Inflammatory macrophage treated with lipopolysaccharide for 1 hour (primary cell): ENCODE measurements around the gene RTL10.
A peak's percentile ranks its signal among the peaks of the same experiment; 100 is the strongest.
"Not testable (repeated sequence)": the region's sequence is repeated elsewhere in the genome, so short reads cannot be mapped to it uniquely, and the experiment has no call there.

Source experiments
- DNase-seq, 2 donors: peaks; one replicate each; pipeline ENCODE4 v3.0.0-alpha.2; 2020 to 2022

Gene RTL10

DNA sequence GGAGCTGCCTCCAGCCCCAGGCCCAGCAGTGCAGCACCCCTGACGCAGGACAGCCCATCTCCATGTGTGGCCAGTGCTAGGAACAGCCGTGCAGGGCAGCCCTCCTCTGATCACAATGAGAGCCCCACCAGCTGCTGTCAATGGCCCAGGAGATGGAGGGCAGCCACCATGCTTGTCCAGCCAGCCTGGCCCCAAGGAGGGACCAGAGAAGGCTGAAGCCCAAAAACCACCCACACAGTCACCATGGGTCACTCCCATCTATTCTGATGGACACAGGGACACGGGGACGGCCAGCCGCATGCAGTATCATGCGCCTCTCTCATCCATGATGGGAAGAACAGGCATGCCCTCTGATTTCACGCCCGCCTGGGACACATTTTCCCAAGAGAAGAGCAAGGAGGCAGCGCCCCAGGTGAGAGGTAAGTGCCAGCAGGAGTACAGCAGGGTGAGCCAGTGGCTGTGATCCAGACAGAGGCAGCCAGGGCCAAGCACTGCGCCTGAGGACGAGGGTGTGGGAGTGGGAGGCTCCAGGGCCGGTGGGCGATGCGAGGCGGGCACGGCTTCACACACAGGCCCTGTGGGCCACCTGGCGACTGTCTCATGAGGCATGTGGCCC lies 33.6 kb upstream of the RTL10 start:
- no peak for DNase-seq

DNA sequence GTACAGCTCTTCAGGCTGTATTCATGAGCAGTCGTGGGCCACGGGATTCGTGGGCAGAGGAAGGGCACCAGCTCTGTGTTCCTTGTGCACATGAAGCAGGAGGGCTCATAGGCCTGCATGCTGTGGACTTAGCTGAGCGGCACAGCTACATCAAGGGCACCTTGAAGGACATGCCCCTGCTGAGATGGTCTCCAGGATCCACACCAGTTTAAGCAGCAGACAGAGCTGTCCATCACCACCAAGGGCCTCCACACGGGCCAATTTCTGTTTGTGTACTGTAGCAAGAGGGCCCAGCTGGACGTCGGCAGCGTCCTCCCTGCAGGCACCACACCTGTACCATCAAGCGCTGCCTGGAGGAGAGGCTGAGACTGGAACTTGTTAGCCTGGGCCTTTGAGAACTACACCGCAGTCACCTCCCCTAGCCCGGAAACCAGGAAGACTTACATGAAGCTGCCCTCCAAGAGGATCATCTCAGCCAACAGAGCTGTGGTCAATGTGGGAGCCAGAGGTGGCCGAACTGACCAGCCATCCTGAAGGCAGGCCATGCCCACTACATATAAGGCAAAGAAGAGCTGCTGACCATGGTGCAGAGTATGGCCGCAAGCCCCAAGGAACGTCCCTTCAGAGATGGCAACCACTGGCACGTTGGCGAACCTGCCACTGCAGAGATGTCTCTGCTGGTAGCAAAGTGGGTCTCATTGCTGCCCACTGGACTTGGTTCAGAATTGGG lies 32.7 kb upstream of the RTL10 start:
- no peak for DNase-seq

DNA sequence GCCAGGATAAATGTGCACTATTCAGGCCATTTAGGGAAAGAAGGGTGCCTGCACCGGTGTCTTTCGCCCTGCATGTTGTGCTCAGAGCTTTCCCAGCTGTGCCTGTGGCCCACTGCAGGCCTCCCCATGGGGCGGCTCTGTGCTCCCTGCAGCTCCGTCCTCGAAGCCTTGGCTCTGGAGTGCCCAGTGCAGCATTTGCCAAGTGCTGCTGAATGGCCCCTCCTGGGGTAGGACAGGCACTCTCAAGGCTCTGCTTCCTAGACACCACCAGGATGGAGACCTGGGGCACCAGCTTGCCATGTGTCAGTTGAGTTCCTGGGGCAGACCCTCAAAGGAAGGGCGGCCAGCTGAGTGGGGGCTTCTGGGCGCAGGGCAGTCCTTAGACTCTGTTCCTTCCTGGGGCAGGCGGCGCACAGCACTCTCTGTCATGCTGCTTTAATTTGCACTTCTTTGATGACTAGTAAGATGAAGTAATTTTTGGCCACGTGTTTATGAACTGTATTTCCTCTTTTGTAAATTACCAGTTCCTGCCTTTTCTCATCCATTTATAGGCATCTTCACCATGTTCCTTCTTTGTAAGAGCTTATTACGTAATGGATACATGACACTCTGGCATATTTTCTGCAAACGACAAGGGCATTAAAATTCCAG lies 32.1 kb upstream of the RTL10 start:
- peak; percentile 94 to 95 for DNase-seq

DNA sequence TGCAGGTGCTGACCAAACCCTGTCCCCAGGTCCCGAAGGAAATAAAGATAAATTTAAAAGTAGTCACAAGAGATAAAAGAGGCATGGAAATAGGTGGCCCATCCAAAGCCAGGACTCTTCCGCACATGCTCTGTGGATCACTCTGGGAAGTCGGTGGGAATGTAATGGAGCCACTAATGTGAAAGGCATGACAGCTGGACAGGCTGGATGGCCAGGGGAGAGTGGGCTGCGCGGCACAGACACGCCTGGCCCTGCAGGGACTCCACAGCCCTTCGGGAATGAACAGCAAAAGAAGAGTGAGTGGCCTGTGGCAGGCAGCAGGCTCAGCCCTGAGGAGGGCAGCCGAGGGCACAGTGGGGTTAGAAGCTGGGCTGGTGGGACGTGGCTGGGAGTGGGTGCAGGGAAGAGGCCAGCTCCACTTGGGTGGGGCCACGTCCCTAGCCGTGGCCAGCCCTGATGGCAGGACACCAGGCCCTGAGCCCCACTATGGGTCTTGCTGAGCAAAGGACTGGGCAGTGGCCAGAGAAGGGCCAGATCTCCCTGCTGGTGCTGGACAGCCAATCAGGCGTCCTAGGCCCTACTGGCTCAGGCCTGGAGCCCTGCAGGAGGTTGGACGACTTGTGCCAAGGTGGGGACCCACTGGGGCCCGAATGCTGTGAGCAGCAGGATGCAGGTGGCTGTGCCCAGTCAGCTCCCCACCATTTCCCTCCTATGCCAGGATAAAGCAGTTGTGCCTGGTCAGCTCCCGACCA lies 31.3 kb upstream of the RTL10 start:
- no peak for DNase-seq

DNA sequence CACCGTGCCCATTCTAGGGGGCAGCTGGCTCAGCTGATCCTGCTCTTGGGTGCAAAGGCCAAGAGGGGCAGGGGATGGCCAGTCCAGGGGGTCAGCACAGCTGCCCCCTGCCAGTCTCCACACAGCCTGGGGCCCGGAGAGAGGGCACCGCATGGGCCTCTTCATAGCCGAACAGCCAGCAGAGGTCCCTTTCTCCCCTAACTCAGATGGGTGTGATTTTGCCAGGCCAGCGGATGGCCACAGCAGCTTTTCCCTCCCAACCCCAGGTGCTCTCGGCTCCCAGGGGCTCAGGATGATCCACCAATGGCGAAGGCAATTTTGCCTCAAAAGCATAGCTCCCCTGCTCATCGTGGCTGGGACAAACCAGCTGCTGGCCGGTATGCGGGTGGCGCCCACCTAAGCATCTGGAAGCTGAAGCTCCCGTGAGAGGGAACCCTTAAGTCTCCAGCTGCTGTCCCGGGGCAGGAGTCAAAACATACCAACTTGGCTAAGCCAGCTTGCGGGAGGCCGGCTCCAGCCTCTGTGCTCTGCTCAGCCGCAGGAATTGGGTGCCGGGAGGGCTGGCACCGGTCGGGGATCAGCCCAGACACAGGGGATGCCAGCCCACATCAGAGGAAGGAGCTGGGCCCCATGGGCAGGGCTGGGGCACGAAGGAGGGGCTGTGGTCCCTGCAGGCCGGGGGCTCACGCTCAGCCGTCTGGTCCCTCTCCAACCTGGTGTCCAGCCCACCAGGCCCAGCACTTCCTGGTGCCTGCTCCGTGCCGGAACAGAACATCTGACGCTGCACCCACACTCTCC lies 30.5 kb upstream of the RTL10 start:
- DNase-seq: no peak

DNA sequence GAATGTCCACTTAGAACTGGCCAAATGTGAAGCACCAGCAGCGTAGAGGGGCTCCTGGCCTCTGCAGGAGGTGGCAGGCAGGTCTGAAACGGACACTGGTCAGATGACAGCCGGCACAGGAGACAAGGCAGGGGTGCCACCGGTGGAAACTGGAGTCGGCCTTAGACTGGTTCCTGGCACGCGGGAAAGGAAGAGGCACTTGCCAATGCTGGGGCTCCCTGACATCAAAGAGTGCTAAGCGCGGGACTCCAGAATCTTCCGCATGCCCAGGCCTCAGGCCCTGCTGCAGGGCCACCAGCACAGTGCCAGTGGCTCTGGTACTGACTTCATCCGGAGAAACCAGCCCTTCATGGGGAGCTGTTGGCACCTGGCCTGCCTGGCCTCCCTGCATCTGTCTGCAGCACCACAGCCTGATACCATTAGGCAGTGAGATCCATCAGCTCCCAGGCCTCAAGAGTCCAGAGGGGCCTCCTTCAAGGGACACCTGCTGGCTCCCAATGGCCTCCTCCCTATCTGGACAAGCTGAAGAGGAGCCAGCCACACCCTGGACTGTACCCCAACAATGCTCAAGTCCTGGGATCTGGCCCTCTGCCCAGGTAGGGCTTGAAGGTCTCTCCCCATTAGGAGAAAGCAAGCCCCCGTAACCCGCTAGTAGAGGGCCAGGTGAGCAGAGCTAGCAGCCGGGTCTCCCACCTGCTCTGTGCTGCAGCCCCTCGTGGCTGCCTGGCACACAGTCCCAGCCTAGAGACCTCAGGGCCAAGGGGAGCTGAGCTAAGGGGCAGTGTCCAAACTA lies 29.7 kb upstream of the RTL10 start:
- no peak for DNase-seq

DNA sequence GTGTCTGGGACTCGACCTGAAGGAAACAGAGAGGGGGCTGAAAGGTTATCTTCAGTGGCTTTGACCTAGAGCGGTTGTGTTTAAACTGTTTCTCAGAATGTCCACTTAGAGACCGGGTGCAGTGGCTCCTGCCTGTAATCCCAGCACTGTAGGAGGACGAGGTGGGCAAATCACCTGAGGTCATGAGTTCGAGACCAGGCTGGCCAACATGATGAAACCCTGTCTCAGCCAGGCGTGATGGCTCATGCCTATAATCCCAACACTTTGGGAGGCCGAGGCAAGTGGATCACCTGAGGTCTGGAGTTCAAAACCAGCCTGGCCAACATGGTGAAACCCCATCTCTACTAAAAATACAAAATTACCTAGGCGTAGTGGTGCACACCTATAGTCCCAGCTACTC lies 28.8 kb upstream of the RTL10 start:
- not testable (repeated sequence) for DNase-seq

DNA sequence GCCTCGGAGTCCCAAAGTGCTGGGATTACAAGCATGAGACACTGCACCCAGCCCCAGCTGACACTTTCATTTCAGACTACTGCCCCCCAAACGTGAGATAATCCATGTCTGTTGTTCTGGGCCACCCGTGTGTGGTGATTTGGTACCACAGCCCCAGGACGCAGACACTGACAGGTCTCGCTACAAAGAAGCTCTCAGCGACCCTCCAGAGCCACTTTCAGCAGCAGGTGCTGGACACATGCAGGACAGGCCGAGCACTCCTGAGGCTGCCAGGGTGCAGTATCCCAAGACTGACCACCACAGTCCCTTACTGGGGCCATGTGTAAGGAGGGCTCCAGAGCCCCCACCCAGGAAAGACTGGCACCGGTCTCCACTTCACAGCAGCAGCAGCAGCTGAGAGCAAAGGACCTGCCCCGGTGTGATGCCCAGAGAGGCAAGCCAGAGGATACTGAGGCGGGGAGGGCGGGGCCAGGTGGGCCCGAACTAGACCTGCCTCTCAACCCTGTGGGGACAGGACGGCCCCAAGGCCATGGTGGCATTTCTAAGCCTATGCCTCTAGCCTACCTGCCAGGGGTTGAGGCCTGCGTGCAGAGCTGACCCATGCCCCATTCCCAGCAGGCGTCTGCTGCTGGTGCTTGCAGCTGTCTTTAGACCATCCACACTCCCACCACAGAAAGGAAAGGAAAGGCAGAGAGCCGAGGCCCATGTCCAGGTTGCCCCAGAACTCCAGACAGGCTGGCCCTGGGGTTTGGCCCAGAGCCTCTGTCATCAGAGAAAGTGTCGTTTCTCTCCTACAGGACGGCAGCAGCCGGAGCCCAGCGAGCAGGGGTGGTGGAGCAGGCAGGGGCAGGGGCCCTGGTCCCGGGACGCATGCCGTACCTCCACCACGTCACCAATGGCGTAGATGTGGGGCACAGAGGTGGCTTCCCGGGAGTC lies 28.0 kb upstream of the RTL10 start:
- DNase-seq: no peak

DNA sequence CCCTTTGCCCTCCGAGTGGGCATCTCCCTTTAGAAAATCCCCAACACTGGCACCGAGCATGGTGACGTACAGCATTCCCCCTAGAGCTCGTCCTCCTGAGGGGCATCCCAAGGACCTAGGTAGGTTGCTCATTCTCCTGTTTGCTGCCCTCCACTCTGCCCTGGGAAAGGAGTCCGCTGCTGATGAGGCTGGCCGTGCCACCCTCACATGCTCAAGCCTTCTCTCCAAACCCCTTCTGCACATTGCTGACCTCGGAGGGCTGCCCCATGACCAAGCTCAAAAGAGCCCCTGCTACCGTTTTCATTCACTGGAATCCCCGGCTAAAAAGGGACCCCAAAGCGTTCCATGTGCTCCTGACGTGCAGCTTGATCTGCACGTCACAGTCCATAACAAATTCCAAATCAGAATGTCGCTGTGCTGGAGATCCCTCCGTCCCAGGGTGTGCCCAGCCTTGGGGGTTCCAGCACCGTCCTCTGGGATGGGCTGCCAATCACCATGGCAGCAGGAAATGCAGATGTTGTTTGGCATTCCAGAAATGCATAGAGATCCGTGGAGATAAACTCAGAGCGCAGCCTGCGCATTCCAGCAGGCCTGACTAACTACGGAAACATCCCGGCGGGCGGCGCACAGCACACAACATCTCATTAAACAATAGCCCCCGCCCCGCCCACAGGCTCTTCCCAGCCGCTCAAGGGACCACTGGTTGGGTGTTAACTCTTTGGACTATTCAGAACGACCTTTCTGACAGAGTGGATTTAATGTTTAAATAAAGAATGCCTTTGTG lies 26.3 kb upstream of the RTL10 start:
- no peak for DNase-seq

DNA sequence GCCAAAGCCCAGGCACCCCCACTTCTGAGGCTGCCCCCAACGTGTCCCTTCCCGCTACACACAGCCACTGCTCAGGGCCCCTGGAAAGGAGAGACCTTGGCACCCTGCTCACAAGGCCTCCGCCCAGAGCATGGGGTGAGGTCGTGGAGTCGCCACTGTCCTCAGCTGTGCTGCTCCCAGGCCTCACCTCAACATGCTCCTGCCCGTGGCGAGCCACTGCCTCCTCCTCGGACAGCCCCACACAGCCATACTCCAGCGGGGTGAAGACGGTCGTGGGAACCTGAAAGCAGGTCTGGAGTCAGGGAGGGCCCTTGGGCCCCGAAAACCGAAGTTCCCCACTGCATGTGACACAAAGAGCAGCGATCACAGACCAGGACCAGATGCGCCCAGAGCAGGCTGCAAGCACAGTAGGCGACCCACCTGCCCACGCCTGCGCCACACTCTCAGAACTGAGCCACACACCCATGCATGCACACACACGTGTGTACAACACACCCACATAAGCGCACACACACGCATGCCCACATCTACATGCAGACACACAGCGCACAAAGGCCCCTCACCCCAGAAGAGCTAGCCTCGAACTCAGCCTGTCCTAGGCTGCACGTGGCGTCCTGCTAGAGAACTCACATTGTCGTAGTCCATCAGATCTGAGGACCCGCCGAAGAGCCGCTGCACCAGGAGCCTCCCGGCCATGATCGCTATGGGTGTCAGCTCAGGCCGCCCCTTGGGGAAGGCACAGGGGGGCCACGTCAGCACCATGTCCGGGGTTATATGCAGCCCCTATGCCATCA lies 25.5 kb upstream of the RTL10 start:
- no peak for DNase-seq

DNA sequence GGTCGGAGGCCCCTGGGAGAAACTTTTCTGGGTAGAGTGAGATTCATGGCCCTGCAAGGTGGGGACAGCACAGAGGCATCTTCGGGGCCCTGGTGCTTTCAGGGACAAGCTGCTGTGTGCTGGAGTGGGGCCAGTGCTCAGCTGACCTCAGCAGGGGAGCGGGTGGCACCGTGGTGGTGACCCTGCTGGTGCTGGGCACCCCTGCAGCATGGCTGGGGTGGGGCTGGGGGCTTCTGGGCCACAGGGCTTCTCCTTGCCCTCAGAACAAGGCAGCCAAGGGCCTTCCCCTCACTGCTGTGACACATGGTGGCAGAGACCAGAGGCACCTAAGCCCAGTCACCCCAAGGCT lies 24.9 kb upstream of the RTL10 start:
- DNase-seq: no peak

DNA sequence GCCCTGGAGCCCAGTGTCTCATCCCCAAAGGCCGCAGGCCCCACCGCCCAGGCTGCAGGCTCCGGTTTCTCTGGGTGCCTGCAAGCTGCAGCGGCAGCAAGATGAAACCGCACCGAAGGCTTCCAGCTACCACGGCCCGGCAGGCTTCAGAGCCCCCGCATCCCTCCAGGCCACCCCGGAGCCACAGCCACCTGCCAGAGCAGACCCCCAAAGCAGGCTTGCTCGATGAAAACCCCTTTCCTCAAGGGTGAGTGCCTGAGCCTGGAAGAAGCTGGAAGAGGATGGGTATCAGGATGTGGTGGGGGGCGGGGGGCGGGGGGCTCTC lies 24.5 kb upstream of the RTL10 start:
- DNase-seq: no peak

DNA sequence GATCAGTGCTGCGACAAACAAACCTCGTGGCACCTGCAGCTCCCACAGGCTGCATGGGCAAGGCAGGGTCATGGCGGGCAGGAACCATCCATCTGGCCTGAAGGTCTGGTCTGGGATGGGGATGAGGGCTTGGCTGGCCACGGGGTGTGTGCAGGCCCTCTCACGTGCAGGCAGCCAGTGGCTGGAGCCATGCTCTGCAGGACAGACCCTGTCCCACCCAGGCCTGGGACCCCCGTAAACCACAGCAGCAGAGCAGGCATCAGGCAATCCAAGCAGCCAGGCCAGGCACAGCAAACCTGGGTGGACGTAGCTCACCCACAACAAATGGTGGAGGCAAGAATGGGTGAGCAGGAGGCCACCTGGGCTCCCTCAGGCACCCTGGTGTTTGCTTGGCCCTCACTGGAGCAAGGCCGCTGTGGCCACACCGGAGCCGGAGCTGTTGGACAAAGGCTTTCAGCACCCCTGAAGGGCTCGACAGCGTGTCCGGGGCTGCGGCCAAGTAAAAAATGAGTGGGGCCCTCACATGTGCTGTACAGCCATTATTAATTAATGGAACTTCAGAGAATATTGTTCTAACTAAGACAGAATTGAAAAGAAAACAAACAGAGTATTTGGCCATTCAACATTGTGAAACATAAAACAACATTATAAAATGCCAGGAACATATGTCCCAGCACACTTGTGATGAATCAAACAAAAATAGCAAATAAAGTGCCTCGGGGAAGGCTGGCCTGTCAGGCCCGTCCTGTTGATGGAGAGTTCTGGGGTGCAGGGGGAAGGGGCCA lies 24.0 kb upstream of the RTL10 start:
- DNase-seq: no peak

DNA sequence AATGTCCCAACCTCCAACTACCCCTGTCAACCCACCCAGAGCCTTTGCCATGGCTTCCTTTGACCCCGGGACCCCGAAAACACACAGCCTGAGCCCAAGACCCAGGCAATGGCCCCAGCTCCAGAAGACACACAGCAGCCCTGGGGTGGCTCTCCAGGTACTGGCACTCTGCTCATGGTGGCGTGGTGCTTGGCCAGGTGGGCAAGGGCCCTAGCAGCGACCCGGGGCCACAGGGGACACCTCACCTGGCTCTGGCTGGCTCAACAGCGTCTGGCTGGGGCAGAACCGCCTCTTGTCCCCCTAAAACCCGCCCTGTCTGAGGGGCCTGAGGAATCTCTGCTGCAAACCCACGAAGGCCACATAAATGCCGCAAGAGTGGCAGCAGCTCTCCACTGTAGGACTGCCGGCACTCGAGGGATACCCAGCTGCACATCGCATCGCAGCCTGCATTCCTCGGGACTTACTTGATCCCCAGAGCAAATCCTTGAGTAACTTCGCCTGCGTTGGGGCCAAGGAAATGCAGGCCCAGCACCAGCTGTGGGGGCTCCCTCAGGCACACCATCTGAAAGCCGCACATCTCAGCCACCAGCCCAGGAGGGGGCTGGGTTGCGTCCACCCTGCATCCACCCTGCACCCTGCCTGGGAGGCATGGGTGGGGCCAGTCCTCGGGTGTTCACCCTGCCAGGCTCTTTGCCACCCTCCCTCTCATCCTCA lies 23.1 kb upstream of the RTL10 start:
- DNase-seq: no peak

DNA sequence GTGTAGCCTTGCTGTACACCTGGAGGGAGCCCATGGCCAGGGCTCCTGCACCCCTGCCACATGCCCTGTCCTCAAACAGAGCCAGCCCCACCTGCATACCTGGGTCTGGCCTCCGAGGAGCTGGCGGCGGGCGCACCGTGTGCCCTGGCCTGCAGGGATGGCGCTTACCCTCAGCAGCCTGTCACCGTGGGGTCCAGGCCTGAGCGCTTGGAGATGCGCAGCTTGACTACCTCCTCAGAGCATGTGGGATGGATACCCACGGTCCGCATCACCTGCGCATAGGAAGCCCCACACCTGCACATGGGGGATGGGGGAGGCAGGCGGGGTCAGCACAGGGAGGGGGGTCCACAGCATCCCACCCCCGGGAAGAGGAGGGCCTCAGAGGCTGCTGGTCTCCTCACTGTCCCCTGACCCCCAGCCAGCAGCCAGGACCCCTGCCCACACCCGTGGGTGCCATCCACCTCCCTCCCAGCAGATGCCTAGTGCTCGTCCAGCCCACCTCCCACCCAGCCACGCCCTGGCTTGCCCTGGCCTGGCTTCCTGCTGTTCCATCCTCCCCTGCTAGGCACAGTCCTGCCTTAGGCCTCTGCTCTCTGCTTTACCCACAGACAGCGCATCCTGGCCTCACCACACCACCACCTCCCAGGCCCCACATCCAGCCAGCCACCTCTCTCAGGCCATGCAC lies 22.4 kb upstream of the RTL10 start:
- DNase-seq: no peak

DNA sequence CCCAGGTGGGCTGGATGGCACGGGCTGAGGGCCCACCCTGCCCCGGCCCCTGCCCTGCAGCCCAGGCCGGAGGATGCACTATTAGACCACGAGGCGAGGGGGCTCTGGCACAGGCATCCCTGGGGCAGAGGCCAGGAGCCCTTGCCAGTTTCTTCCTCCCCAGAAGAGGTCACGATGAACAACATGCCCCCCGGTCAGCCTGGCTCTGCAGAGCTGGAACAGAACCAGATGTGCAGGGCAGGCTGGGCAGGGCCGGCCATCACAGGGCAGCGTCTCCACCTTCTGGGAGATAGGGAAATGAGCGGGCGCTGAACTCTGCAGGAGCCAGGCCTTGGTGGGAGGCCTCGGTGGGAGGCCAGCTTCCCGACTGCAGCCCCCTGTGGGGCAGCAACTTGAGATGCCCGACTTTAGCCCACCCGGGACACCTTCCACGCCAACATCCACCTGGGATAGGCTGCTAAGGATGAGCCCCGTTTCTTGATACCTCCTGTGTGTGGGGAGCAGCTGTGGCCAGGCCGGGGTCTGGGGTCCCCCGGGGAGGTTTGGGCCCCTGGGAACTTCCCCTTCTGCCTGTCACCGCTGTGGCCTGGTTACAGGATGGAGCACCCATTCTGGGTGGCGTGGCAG lies 21.8 kb upstream of the RTL10 start:
- DNase-seq: no peak
